ENCODE measurements around the gene RASGRP4. TPM values are rescaled to one million over a fixed set of nuclear protein-coding genes. Genes with fewer than 3 reads are reported as not detected.
"Not testable (repeated sequence)": the region's sequence is repeated elsewhere in the genome, so short reads cannot be mapped to it uniquely, and the experiment has no call there.

The RASGRP4 gene
- total RNA-seq = 1.7 TPM

DNA sequence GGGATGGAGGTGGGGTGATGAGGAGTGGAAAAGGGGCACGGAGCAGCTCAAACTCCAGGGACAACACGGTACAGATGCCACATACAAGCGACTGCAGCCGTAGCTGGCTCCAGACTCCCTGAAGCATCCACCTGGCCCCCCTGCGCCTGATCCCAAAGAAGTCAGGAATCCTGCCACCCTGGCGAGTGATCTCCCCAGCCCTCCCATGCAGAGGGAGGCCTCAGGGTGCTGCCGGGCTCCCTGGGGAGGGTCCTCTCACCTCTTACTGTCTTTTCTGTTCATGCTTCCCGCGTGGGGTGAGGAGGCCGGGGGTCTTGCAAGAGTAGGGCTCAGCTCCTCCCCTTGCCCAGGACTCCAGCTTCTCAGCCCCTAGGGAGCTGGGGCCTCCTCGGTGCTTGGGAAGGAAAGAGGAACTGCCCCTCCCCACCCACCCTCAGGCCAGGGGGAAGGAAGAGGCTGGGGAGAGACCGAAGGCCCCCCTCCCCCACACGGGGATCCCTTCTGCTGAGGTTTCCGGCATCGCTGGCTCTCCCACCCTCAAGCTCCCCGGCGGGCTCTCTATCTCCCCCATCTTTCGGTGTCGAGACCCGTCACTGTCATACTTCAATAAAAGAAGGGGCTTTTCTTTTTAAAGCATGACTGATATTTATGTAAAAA lies at the start of gene RASGRP4:
TSS of gene RASGRP4 (minus strand) at position 410 of the 657 bp plus-strand sequence. CDS start at position 282, 128 bp downstream.
- DNase-seq (ENCODE audit: low spot score) = no peak

GRCh38 chr19:38475176-38475575 lies 49.2 kb upstream of the RASGRP4 start:
- no peak for DNase-seq (ENCODE audit: low spot score)

GRCh38 chr19:38473201-38473600 lies 47.2 kb upstream of the RASGRP4 start:
- no peak for DNase-seq (ENCODE audit: low spot score)

DNA sequence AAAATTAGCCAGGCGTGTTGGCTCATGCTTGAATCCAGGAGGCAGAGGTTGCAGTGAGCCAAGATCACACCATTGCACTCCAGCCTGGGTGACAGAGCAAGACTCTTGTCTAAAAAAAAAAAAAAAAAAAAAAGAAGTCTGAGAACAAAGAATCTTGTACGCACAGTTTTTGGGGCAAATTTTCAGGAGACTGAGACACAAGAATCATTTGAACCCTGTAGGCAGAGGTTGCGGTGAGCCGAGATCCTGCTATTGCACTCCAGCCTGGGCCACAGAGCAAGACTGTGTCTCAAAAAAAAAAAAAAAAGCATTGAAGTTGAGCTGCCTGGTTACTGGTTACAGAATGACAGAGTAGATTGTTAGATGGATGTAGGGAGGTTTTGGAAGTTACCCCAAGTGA lies 46.7 kb upstream of the RASGRP4 start:
- DNase-seq (ENCODE audit: low spot score) = not testable (repeated sequence)

- no peak for DNase-seq (ENCODE audit: low spot score)
Measured at GRCh38 chr19:38470788-38471480, 44.9 kb upstream of the RASGRP4 start.

DNA sequence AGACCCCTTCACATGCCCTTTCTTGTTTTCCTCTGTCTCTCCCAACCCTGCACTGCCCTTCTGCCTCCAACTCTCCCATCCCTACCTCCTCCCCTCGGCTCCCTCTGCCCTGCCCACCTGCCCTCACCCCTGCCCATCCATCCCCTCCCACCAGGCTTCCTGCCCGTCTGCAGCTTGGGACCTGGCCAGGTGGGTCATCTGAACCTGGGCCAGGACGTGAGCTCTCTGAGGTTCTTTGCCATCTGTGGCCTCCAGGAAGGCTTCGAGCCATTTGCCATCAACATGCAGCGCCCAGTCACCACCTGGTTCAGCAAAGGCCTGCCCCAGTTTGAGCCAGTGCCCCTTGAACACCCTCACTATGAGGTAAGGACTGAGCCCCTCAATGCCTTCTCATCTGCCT lies 43.1 kb upstream of the RASGRP4 start:
- no peak for DNase-seq (ENCODE audit: low spot score)

DNA sequence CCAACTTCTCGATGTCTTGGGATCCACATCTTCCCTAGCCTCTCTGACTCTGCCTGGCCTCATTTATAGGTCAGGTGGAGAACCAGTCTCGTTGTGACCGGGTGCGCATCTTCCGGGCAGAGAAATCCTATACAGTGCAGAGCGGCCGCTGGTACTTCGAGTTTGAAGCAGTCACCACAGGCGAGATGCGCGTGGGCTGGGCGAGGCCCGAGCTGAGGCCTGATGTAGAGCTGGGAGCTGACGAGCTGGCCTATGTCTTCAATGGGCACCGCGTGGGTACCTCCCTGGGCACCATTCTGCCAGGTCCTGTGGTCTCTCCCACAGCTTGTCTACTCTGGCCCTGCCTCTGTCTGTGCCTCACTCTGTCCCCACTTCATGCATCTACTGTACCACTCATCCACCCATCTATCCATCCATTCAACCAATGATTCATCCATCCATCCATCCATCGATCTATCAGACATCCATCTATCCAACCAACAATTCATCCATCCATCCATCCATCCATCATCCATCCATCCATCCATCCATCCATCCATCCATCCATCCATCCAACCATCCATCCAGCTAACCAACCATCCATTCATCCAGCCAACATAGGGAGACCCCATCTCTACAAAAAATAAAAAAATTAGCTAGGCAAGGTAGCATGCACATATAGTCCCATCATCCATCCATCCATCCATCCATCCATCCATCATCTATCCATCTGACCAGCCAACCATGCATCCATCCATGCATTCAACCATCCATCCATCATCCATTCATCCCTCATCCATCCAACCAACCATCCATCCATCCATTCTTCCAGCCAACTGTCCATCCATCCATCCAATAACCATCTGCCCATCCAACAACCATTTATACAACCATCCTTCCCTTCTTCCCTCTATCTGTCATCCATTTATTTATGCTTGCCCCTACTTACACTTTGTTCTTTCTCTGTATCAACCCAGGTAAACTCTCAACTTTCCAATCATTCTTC lies 41.8 kb upstream of the RASGRP4 start:
- DNase-seq (ENCODE audit: low spot score) = no peak

DNA sequence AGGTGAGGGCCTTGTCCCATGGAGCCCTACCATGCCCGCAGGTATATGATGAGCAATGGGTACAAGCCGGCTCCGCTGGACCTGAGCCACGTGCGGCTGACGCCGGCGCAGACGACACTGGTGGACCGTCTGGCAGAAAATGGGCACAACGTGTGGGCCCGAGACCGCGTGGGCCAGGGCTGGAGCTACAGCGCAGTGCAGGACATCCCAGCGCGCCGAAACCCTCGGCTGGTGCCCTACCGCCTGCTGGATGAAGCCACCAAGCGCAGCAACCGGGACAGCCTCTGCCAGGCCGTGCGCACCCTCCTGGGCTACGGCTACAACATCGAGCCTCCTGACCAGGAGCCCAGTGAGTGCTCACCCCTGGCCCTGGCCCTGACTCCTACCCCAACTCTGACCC lies 40.0 kb upstream of the RASGRP4 start:
- DNase-seq (ENCODE audit: low spot score) = no peak

DNA sequence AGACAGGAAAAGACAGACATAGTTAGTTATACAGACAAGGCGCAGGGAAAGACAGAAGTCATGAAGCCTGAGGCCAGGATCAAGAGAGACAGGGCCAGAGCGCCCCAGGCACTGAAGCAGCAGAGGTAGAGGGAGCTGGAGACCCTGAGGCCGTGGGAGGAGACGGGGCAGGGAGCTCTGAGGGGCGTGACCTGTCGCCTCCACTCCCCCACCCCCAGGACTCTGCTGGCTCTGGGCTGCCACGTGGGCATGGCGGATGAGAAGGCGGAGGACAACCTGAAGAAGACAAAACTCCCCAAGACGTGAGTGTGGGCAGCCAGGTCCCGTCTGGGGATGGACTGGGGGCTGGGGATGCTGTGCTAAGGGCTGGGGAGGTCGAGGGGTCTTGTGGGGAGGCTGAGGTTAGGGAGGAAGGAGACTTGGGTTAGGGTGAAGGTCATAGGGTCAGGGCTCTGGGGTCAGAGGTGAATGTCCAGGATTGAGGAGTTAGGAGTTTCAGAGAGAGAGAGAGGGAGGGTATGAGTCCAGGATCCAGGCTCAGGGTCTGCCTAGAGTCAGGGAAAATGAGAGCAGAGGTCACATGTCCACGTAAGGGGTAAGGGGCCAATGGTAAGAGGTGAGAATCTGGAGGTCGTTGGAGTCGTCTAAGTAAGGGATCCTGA lies 38.5 kb upstream of the RASGRP4 start:
- no peak for DNase-seq (ENCODE audit: low spot score)

DNA sequence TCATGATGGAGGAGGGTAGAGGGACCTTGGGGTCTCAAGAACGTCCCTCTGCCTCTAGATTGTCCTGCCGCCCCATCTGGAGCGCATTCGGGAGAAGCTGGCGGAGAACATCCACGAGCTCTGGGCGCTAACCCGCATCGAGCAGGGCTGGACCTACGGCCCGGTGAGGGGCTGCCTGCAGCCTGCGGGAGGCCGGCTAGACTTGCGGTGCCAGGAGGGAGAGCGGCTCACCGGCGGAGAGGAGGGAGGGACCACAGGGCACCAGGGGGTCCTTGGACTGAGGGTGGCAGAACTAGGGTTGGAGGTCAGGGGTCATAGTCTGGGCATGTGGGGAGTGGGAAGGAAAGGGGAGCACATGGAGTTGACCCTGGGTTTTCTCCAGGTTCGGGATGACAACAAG lies 37.3 kb upstream of the RASGRP4 start:
- no peak for DNase-seq (ENCODE audit: low spot score)

GRCh38 chr19:38458991-38459390 lies 33.0 kb upstream of the RASGRP4 start:
- no peak for DNase-seq (ENCODE audit: low spot score)

- DNase-seq (ENCODE audit: low spot score) = no peak
Measured at GRCh38 chr19:38457690-38458405, 31.8 kb upstream of the RASGRP4 start.

DNA sequence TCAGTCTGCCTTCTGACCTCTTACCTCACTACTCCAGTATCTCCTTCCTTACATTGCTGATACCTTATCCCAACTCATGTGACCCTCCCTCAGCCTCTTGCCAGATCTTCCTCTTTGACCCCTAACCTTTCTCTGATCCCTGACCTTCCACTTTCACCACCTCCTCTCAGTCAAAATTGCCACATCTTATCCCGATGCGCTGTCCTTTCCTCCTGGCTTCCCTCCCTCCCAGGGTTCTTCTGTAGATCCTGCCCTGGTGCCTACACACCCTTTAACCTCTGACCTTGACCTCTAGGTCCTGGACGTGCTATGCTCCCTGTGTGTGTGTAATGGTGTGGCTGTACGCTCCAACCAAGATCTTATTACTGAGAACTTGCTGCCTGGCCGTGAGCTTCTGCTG lies 31.2 kb upstream of the RASGRP4 start:
- DNase-seq (ENCODE audit: low spot score) = no peak

- no peak for DNase-seq (ENCODE audit: low spot score)
Measured at GRCh38 chr19:38455031-38455430, 29.0 kb upstream of the RASGRP4 start.

DNA sequence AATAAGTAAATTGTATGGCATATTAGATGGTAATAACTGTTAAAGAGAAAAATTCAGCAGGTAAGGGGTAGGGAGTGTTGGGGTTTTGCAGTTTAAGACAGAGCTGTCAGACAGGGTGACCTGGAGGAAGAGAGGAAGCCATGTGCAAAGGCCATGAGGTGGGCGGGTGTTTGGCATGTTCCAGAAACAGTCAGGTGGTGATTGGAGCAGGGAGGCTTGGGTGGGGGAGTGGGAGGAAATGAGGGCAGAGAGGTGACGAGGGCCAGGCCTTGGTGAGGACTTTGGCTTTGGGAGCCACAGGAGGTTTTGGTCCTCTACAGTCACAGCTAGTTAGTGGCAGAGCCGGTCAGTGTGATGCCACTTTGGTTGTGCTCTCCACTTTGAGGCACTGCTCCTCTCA lies 27.6 kb upstream of the RASGRP4 start:
- DNase-seq (ENCODE audit: low spot score) = no peak

- no peak for DNase-seq (ENCODE audit: low spot score)
Measured at GRCh38 chr19:38452430-38453366, 26.7 kb upstream of the RASGRP4 start.

DNA sequence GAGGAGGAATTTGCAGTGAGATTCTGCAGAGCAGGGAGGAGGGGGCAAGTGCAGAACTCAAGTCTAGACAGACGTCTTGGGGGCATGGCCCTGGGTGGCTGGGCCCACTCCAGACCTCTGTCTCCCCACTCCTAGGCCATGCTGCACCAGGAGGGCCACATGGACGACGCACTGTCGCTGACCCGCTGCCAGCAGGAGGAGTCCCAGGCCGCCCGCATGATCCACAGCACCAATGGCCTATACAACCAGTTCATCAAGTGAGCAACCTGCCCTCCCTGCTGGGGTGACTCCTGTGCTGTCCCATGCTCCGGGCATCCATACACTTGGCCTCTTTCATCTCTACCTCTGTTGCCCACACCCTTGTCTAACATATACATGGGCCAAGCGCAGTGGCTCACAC lies 25.6 kb upstream of the RASGRP4 start:
- DNase-seq (ENCODE audit: low spot score) = no peak

DNA sequence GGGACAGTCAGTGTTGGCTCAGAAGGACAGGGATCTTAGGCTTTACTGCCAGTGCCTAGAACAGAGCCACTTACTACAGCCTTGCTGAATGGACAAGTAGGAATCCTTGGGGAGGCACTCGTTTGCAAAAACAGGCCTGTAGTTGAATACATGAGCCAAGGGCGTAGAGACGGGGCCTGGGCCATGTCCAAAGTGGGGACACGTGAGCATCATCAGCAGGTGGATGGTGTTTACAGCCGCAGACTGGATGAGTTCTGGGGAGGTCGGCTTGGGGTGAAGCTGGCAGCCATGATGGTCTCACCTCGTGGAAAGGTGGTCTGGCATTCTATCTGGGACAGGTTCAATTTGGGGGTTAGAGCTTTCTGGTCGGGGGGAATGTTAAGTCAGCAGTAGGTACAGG lies 25.0 kb upstream of the RASGRP4 start:
- no peak for DNase-seq (ENCODE audit: low spot score)

DNA sequence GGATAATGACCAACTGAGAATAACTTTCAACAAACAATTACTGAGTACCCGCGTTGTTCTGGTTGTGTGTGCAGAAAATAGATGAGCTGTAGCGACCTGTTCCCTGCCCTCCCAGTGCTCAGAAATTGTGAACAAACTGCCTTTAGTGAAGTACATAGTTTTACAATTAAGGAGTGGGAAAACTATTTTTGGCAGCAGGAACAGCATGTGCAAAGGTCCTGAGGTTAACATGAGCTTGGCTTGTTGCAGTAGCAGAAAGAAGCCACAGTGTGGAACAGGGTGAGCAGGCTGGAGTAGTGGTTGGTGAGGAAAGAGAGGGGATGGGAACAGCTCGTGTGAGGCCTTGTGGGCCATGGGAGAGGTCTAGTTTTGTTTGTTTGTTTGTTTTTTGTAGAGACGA lies 23.5 kb upstream of the RASGRP4 start:
- no peak for DNase-seq (ENCODE audit: low spot score)

- DNase-seq (ENCODE audit: low spot score) = no peak
Measured at GRCh38 chr19:38448225-38448624, 22.2 kb upstream of the RASGRP4 start.

Measured in ureter (tissue), 1 donor.